ENCODE data around the gene NHEJ1.

The NHEJ1 gene

GRCh38 chr2:219028996-219029828 lies 131.4 kb downstream of the NHEJ1 start:
- peak; percentile 1 for TF ChIP-seq CTCF (IDR thresholded peaks at IDR 0.05; ENCODE audit: extremely low read depth, insufficient read depth, missing control alignments)
- in situ Hi-C loops (cut with MboI; ENCODE audit: low pct_unique_long_range_greater_than_20kb, low sequenced_read_pairs, unreplicated experiment), result no loop called here
- DNase-seq (ENCODE audit: low spot score), result no peak

- no peak for DNase-seq (ENCODE audit: low spot score)
- no peak for TF ChIP-seq CTCF (IDR thresholded peaks at IDR 0.05; ENCODE audit: extremely low read depth, insufficient read depth, missing control alignments)
- in situ Hi-C loops (cut with MboI; ENCODE audit: low pct_unique_long_range_greater_than_20kb, low sequenced_read_pairs, unreplicated experiment), result no loop called here
Observed at GRCh38 chr2:219028141-219028540, 132.5 kb downstream of the NHEJ1 start.

- in situ Hi-C loops (cut with MboI; ENCODE audit: low pct_unique_long_range_greater_than_20kb, low sequenced_read_pairs, unreplicated experiment), result no loop called here
- no peak for DNase-seq (ENCODE audit: low spot score)
- no peak for TF ChIP-seq CTCF (IDR thresholded peaks at IDR 0.05; ENCODE audit: extremely low read depth, insufficient read depth, missing control alignments)
Observed at GRCh38 chr2:219027511-219028055, 133.0 kb downstream of the NHEJ1 start.

- in situ Hi-C loops (cut with MboI; ENCODE audit: low pct_unique_long_range_greater_than_20kb, low sequenced_read_pairs, unreplicated experiment), result no loop called here
- no peak for TF ChIP-seq CTCF (IDR thresholded peaks at IDR 0.05; ENCODE audit: extremely low read depth, insufficient read depth, missing control alignments)
- DNase-seq (ENCODE audit: low spot score), result no peak
Observed at GRCh38 chr2:219026946-219027345, 133.7 kb downstream of the NHEJ1 start.

- TF ChIP-seq CTCF (IDR thresholded peaks at IDR 0.05; ENCODE audit: extremely low read depth, insufficient read depth, missing control alignments), result no peak
- DNase-seq (ENCODE audit: low spot score), result no peak
- in situ Hi-C loops (cut with MboI; ENCODE audit: low pct_unique_long_range_greater_than_20kb, low sequenced_read_pairs, unreplicated experiment), result no loop called here
Observed at GRCh38 chr2:219025637-219026585, 134.7 kb downstream of the NHEJ1 start.

All from GM13977 (cell line).